K562 (cell line): Measurements from ENCODE around the gene PARP15.

Source experiments
- BRCA1 ChIP-seq, 2 experiments: fragments of 450-650 bp in 1 of 2; sonication (generic) in 1 of 2; formaldehyde crosslinking in 1 of 2; IDR thresholded peaks; 2 replicates each; pipeline versions ENCODE4 v1.5.0 to v1.6.1; 2017 to 2020; ENCODE audit warnings: mild to moderate bottlenecking in 1 of 2, missing genetic modification reagents in 1 of 2
- CHD7 ChIP-seq: fragments of 200-600 bp; sonication (generic); IDR thresholded peaks from one replicate; pipeline ENCODE4 v1.6.1; 2012; ENCODE audit warnings: mild to moderate bottlenecking, low read depth, low read length, inconsistent platforms
- CTCF ChIP-seq, 3 experiments: IDR thresholded peaks in 2 of 3; conservative IDR thresholded peaks in 1 of 3; 2 replicates each; pipeline ENCODE4 v1.5.1; 2011 to 2012; ENCODE audit warnings: low read length in 3 of 3, mild to moderate bottlenecking in 3 of 3, control low read depth in 2 of 3, improper control_type of control experiment in 1 of 3, inconsistent platforms in 1 of 3, low read depth in 1 of 3, mixed read lengths in 1 of 3, moderate library complexity in 1 of 3; ENCODE audit not compliant: insufficient read depth in 2 of 3
- FOXJ3 ChIP-seq: sonication (generic); formaldehyde crosslinking; IDR thresholded peaks from 2 replicates; pipeline ENCODE4 v1.4.0; 2020; ENCODE audit warnings: mild to moderate bottlenecking, missing genetic modification reagents
- JUNB ChIP-seq: fragments of 450-650 bp; formaldehyde crosslinking; conservative IDR thresholded peaks from 2 replicates; pipeline ENCODE4 v1.4.0; 2020; ENCODE audit warnings: mild to moderate bottlenecking
- KDM5B ChIP-seq: fragments of 200-600 bp; sonication (generic); IDR thresholded peaks from 2 replicates; pipeline ENCODE4 v1.6.1; 2012; ENCODE audit warnings: low read depth, mild to moderate bottlenecking, moderate library complexity, low read length, control low read depth, inconsistent platforms; ENCODE audit not compliant: insufficient replicate concordance
- MNT ChIP-seq, 2 experiments: fragments of 450-650 bp; conservative IDR thresholded peaks; 2 replicates each; pipeline ENCODE4 v1.6.1; 2017; ENCODE audit warnings: mild to moderate bottlenecking in 2 of 2, moderate library complexity in 2 of 2
- POLR2AphosphoS5 ChIP-seq: IDR thresholded peaks from 2 replicates; pipeline ENCODE4 v1.6.1; 2011; ENCODE audit warnings: mild to moderate bottlenecking, low read depth, low read length, moderate library complexity; ENCODE audit not compliant: control insufficient read depth, insufficient read depth
- RAD21 ChIP-seq, 2 experiments: fragments of 250-450 bp in 1 of 2; fragments of 450-650 bp in 1 of 2; sonication (Bioruptor Pico) in 1 of 2; formaldehyde crosslinking in 1 of 2; IDR thresholded peaks in 1 of 2; conservative IDR thresholded peaks in 1 of 2; 2 replicates each; pipeline versions ENCODE4 v1.4.0 to v1.8.0; 2020 to 2022; ENCODE audit warnings: mild to moderate bottlenecking in 2 of 2, moderate library complexity in 1 of 2
- RCOR1 ChIP-seq, 2 experiments: IDR thresholded peaks; 2 replicates each; pipeline ENCODE4 v1.6.1; 2012; ENCODE audit warnings: low read depth in 2 of 2, low read length in 2 of 2, borderline replicate concordance in 1 of 2, improper control_type of control experiment in 1 of 2
- ZZZ3 ChIP-seq: fragments of 450-650 bp; IDR thresholded peaks from 2 replicates; pipeline ENCODE4 v1.6.1; 2016; ENCODE audit warnings: antibody characterized with exemption, mild to moderate bottlenecking, moderate library complexity
- TF ChIP-seq, protein P1 (sequence below): sonication (generic); formaldehyde crosslinking; IDR thresholded peaks from 2 replicates; pipeline ENCODE4 v1.9.0; 2022; ENCODE audit warnings: mild to moderate bottlenecking, missing genetic modification reagents

DNA sequence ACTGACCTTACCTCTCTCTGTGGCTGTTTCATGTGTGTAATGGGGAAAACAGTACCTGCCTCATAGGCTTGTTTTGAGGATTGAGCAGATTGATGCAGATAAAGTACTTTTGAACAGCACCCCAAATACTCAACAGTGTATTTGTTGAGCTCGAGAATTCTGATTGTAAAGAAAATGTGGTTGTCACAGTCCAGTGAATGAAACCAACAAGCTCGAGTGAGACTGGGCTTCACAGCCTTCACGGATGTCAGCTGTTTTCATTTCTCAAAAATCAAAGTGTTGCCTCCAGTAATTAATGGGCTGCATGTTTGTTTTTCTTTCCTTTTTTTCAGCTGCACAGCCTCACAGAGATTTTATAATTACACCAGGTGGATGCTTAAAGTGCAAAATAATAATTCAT lies 43.7 kb downstream of the PARP15 start:
- TF ChIP-seq CHD7 = no peak
- no peak for TF ChIP-seq KDM5B
- TF ChIP-seq CTCF (IDR thresholded peaks at IDR 0.05 in 2 of 3, conservative IDR thresholded peaks at IDR 0.05 in 1 of 3; ENCODE audit: insufficient read depth in 2 of 3, low read depth in 1 of 3, low read length in 3 of 3) = no peak
- TF ChIP-seq RAD21 (CRISPR knock-in tag; conservative IDR thresholded peaks at IDR 0.05 in 1 of 2, IDR thresholded peaks at IDR 0.05 in 1 of 2) = no peak
- no peak for TF ChIP-seq ZZZ3
- no peak for TF ChIP-seq MNT (conservative IDR thresholded peaks at IDR 0.05)
- TF ChIP-seq, protein P1, sequence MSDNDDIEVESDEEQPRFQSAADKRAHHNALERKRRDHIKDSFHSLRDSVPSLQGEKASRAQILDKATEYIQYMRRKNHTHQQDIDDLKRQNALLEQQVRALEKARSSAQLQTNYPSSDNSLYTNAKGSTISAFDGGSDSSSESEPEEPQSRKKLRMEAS (CRISPR knock-in tag) = no peak
- TF ChIP-seq POLR2AphosphoS5 = no peak
- no peak for TF ChIP-seq JUNB
- TF ChIP-seq BRCA1 (IDR thresholded peaks at IDR 0.05) = no peak
- TF ChIP-seq BRCA1 (CRISPR knock-in tag; IDR thresholded peaks at IDR 0.05) = no peak
- no peak for TF ChIP-seq FOXJ3 (CRISPR knock-in tag)
- no peak for TF ChIP-seq RCOR1 (IDR thresholded peaks at IDR 0.05; ENCODE audit: borderline replicate concordance in 1 of 2, low read depth in 2 of 2, low read length in 2 of 2)
